ENCODE data around the gene CRTC3.
"Not testable (repeated sequence)": the region's sequence is repeated elsewhere in the genome, so short reads cannot be mapped to it uniquely, and the experiment has no call there.

Gene CRTC3

GRCh38 chr15:90667073-90667754 lies 137.5 kb downstream of the CRTC3 start:
- Histone ChIP-seq H3K36me3 (no peaks in the 10 kb centered on the region), H3K4me1 (peaks cover 0 to 16% (median 7%) of the 10 kb centered on the region in 4 donors), H3K4me3 (no peak overlapping the region), H3K27me3 (no peaks in the 10 kb centered on the region), H3K27ac (no peak overlapping the region), H3K9me3 (no peaks in the 10 kb centered on the region)
- intact Hi-C loops (cut with DNase I; ENCODE audit: low total_unique reads) = no loop called here
- TF ChIP-seq CTCF (IDR thresholded peaks at IDR 0.05) = no peak
- peak; percentile 2 to 16 for DNase-seq

GRCh38 chr15:90667755-90668345 lies 138.1 kb downstream of the CRTC3 start:
- H3K27ac ChIP-seq = not testable (repeated sequence)

DNA sequence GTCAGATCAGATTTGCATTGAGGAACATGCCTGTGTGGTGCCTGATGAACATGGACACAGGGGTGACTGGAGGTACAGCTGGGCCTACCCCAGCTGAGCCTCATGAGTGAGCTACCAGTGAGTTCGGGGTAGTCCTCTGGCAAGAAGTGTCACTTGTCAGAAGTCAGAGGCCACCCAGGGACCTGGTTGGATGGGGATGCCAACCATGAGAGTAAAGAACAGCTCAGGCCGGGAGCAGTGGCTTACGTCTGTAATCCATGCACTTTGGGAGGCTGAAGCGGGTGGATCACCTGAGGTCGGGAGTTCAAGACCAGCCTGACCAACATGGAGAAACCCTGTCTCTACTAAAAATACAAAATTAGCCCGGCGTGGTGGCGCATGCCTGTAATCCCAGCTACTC lies 140.9 kb downstream of the CRTC3 start:
- not testable (repeated sequence) for H3K27ac ChIP-seq, H3K9me3 ChIP-seq

More at GRCh38 chr15:90667755-90668345, 138.1 kb downstream of the CRTC3 start:
- H3K36me3 ChIP-seq; H3K9me3 ChIP-seq; H3K4me3 ChIP-seq; DNase-seq; intact Hi-C loops (cut with DNase I; ENCODE audit: low total_unique reads); H3K27me3 ChIP-seq: not testable (repeated sequence)
- peaks cover 0 to 16% (median 7%) of the 10 kb centered on the region in 4 donors for H3K4me1 ChIP-seq

DNA sequence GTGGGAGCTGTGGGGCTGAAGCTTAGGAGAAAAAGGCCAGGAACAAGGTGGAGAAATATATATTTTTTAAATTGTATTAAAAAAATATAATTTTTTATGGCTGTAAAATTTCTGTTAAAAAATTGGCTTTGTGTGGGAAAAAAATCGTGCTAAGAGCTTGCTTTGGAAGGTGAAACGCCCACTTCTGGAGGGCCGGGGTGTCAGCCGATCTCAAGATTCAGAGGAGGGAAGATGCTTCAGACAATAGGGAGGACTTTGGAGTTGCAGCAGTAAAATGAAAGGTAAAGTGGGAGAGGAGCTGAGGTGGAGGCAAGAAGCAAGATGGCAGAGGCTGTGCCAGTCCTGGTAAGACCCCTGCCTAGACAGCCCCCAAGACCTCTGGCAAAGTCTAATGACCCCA lies 141.5 kb downstream of the CRTC3 start:
- Histone ChIP-seq H3K9me3 (no peaks in the 10 kb centered on the region), H3K27me3 (no peaks in the 10 kb centered on the region), H3K4me1 (peaks cover 0 to 1% (median under 1%) of the 10 kb centered on the region in 4 donors), H3K4me3 (no peak overlapping the region), H3K27ac (no peak overlapping the region), H3K36me3 (no peaks in the 10 kb centered on the region)
- intact Hi-C loops (cut with DNase I; ENCODE audit: low total_unique reads) = no loop called here
- TF ChIP-seq CTCF (IDR thresholded peaks at IDR 0.05) = no peak
- no peak for DNase-seq

More for the DNA sequence above, 140.9 kb downstream of the CRTC3 start:
- intact Hi-C loops (cut with DNase I; ENCODE audit: low total_unique reads); H3K36me3 ChIP-seq; H3K4me1 ChIP-seq; H3K27me3 ChIP-seq; H3K4me3 ChIP-seq: not testable (repeated sequence)
- DNase-seq = peak in 1 of 2 donors; percentile 55

- H3K4me1 ChIP-seq; H3K36me3 ChIP-seq; H3K27ac ChIP-seq; H3K4me3 ChIP-seq; DNase-seq; H3K27me3 ChIP-seq; intact Hi-C loops (cut with DNase I; ENCODE audit: low total_unique reads); H3K9me3 ChIP-seq: not testable (repeated sequence)
Measured at GRCh38 chr15:90673357-90673756, 143.6 kb downstream of the CRTC3 start.

DNA sequence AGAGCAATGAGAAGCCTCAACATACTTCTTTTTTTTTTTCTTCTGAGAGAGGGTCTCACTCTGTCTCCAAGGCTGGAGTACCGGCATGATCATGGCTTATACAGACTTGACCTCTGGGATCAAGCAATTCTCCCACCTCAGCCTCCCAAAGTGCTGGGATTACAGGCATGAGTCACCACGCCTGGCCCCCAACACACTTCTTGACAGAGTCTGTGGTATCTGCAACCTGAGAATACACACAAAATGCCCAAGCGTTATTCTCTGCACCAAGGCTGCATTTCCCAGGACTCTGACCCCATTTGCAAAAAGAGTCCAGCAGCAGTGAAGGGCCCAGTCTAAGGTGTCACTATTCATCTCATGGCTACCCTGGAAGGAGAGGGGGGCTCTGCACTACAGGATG lies 144.8 kb downstream of the CRTC3 start:
- H3K4me1 ChIP-seq = peaks cover 0 to 2% (median under 1%) of the 10 kb centered on the region in 4 donors
- H3K27me3 ChIP-seq = no peaks in the 10 kb centered on the region
- H3K9me3 ChIP-seq = no peaks in the 10 kb centered on the region
- TF ChIP-seq CTCF (IDR thresholded peaks at IDR 0.05) = no peak
- intact Hi-C loops (cut with DNase I; ENCODE audit: low total_unique reads) = no loop called here
- H3K36me3 ChIP-seq = no peaks in the 10 kb centered on the region
- no peak overlapping the region for H3K27ac ChIP-seq
- no peak for DNase-seq
- H3K4me3 ChIP-seq = no peak overlapping the region

DNA sequence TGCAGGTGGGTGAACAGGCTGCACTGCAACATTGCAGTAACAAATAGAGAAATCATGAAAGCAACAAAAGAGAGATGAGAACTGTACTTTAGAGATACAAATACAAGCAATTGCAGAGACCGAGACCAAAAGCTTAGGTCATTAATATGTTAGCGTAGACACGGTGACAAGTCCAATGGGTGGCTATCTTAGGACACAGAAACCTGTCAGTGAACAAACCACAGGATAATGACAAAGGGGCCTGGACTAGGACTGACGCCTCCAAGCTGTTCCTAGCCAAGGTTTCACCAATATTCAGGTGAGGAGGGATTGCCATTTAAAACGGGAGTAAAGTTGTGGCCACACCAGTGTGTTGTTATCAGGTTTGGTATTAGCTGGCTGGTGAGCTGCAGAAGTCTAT lies 145.7 kb downstream of the CRTC3 start:
- Histone ChIP-seq H3K9me3 (no peaks in the 10 kb centered on the region), H3K4me3 (no peak overlapping the region), H3K27ac (no peak overlapping the region), H3K4me1 (peaks cover 0 to 12% (median 7%) of the 10 kb centered on the region in 4 donors), H3K27me3 (no peaks in the 10 kb centered on the region), H3K36me3 (no peaks in the 10 kb centered on the region)
- intact Hi-C loops (cut with DNase I; ENCODE audit: low total_unique reads) = no loop called here
- no peak for DNase-seq
- TF ChIP-seq CTCF (IDR thresholded peaks at IDR 0.05) = no peak

All from tibial artery (tissue), 4 donors.